Ecto neural progenitor cell (in vitro differentiated cells): Measurements from ENCODE around the gene SMNDC1.
"Not testable (repeated sequence)": the region's sequence is repeated elsewhere in the genome, so short reads cannot be mapped to it uniquely, and the experiment has no call there.

ENCODE experiments used
- DNase-seq: peaks from one replicate; pipeline ENCODE4 v3.0.0-alpha.2; 2018; ENCODE audit warnings: low spot score

The SMNDC1 gene

DNA sequence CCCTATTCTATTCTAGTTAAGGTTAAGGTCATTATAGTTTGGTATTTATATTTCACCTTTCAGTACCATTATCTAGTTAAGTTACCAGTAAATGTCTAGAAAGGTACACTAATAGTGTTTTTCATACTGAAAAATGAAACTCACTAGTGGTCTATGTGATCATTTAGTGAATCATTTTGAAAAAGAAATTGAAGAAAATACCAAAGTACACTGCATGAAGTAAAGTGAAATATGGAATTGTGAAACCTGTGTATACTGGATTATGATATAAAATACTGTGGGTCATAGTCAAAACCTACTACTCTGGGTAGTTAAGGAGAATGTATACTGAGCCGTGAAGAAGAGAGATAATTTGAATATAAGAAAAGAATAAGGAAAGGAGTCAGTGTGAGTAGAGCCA lies 53.3 kb downstream of the SMNDC1 start:
- not testable (repeated sequence) for DNase-seq

DNA sequence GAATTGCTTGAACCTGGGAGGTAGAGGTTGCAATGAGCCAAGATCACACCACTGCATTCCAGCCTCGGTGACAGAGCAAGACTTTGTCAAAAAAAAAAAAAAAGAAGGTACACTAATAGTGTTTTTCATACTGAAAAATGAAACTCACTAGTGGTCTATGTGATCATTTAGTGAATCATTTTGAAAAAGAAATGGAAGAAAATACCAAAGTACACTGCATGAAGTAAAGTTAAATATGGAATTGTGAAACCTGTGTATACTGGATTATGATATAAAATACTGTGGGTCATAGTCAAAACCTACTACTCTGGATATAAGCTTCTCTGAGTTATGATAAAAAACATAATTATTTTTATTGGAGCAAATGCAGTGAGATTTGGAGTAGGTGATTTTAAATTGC lies 55.2 kb downstream of the SMNDC1 start:
- DNase-seq, result not testable (repeated sequence)

DNA sequence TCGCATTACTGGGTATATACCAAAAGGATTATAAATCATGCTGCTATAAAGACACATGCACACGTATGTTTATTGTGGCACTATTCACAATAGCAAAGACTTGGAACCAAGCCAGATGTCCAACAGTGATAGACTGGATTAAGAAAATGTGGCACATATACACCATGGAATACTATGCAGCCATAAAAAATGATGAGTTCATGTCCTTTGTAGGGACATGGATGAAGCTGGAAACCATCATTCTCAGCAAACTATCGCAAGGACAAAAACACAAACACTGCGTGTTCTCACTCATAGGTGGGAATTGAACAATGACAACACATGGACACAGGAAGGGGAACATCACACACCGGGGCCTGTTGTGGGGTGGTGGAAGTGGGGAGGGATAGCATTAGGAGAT lies 56.9 kb downstream of the SMNDC1 start:
- not testable (repeated sequence) for DNase-seq

DNA sequence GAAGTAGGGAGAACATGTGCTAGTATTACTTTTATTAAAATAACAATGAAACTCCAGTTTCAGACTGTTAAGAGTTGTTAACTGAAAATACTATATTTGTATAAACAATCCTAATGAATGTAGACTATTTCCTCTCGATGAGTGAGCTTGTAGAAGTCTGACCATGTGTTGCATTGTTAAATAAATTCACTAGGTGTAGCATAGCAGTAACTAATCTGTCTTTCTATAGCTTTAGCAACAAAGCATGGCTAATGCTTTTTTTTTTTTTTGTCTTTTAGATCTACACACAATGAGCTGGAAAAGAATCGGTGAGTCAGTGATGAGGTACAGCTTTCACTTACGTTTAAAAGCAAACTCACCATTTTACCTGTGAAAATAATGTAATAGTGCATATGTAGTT lies 60.2 kb downstream of the SMNDC1 start:
- DNase-seq, result no peak

DNA sequence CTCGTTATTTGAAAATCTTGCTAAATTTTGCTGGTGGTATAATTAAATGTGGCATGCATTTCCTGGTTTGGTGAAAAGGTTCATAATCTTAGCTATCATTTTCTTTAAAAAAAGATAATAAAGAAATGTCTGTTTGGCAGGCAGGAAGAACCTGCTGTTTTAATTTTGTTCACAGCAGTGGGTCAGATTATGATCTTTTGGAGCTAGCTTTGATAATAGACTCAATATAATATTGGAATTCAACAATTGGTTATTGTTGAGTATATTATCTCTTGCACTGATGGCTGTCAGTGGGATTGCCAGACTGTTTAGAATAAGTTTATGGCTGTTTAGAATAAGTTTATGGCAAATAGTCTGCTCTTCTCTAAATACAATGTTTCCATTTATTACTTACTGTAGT lies 62.2 kb downstream of the SMNDC1 start:
- no peak for DNase-seq

DNA sequence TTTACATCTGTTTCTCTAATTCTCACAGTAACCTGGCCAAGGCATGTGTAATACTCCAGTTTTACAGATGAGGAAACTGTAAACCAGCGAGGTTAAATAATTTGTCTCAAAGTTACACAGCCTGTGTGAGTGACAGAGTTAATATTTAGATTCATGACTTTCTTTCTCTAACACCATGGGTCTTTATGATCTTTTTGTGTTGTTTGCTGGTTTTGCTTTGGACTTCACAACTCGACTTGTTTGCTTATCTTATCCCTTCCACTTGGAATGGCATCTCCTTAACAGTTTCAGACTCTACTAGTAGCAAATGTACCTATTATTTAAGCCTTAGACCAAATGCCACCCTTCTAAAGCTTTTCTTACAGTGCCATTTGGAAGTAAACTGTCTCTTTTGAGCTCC lies 62.9 kb downstream of the SMNDC1 start:
- no peak for DNase-seq

DNA sequence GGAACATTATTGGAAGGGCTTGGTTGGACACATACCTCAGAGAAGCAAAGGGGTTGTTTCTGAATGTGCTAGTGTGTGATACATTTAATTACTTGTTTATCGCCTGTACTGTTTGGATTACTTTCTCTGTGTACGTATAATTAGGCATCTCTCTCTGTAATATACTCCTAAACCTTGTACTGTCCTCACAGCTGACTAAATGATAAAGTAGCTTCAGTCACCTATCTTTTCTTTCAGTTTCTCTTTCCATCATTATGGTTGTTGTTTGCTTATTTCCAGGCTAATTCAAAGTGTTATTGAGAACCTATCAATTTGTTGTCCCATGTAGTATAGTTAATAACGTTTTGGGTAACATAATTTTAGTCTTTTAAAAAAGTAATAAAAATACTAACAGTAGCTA lies 63.3 kb downstream of the SMNDC1 start:
- DNase-seq, result no peak
